Prostate gland (tissue), 2 donors: Measurements from ENCODE around the gene GRPEL2.

Experiments
- POLR2A ChIP-seq: fragments of 450-650 bp; IDR thresholded peaks from one replicate; pipeline ENCODE4 v1.6.1; 2016; ENCODE audit warnings: antibody characterized with exemption, mild to moderate bottlenecking
- POLR2AphosphoS5 ChIP-seq: sonication (generic); formaldehyde crosslinking; IDR thresholded peaks from one replicate; pipeline ENCODE4 v1.6.1; 2017; ENCODE audit warnings: antibody characterized with exemption
- TF ChIP-seq, protein P1 (sequence below), 4 experiments: fragments of 200-600 bp in 2 of 4; fragments of 450-650 bp in 2 of 4; sonication (generic) in 2 of 4; IDR thresholded peaks; 1 replicate in 3 of 4; 2 replicates in 1 of 4; pipeline ENCODE4 v1.5.1; 2016 to 2019; ENCODE audit warnings: antibody characterized with exemption in 4 of 4, mild to moderate bottlenecking in 2 of 4, moderate library complexity in 2 of 4

GRCh38 chr5:149379818-149380374 lies 34.6 kb downstream of the GRPEL2 start:
- TF ChIP-seq, protein P1, sequence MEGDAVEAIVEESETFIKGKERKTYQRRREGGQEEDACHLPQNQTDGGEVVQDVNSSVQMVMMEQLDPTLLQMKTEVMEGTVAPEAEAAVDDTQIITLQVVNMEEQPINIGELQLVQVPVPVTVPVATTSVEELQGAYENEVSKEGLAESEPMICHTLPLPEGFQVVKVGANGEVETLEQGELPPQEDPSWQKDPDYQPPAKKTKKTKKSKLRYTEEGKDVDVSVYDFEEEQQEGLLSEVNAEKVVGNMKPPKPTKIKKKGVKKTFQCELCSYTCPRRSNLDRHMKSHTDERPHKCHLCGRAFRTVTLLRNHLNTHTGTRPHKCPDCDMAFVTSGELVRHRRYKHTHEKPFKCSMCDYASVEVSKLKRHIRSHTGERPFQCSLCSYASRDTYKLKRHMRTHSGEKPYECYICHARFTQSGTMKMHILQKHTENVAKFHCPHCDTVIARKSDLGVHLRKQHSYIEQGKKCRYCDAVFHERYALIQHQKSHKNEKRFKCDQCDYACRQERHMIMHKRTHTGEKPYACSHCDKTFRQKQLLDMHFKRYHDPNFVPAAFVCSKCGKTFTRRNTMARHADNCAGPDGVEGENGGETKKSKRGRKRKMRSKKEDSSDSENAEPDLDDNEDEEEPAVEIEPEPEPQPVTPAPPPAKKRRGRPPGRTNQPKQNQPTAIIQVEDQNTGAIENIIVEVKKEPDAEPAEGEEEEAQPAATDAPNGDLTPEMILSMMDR (IDR thresholded peaks at IDR 0.05): no peak
- TF ChIP-seq POLR2A (no peak), POLR2AphosphoS5 (no peak)
